SK-N-SH treated with all-trans-retinoic acid at 6 μM for 48 hours (cell line): ENCODE results near the gene PALB2.

Experiments used
- ATAC-seq: fragments of 200-7000 bp; cut with Tn5 transposase; 3 replicates; pipeline ENCODE4 v1.9.1; 2020; ENCODE audit warnings: mild to moderate bottlenecking, moderate library complexity
- ARNTL ChIP-seq: fragments of 450-650 bp; formaldehyde crosslinking; IDR thresholded peaks from 2 replicates; pipeline ENCODE4 v1.5.0; 2020; ENCODE audit warnings: low read depth, mild to moderate bottlenecking, moderate library complexity, borderline replicate concordance
- BACH2 ChIP-seq: fragments of 250-450 bp; sonication (Bioruptor Pico); IDR thresholded peaks from 2 replicates; pipeline ENCODE4 v1.9.0; 2021; ENCODE audit warnings: mild to moderate bottlenecking, borderline replicate concordance
- CREB5 ChIP-seq: fragments of 250-450 bp; sonication (Bioruptor Pico); IDR thresholded peaks from 2 replicates; pipeline ENCODE4 v1.5.1; 2020; ENCODE audit warnings: low read depth, mild to moderate bottlenecking, moderate library complexity
- CSDC2 ChIP-seq: fragments of 250-450 bp; sonication (Bioruptor Pico); IDR thresholded peaks from 2 replicates; pipeline ENCODE4 v1.5.0; 2020; ENCODE audit warnings: mild to moderate bottlenecking, moderate library complexity
- CSRNP3 ChIP-seq: fragments of 250-450 bp; sonication (Bioruptor Pico); IDR thresholded peaks from 2 replicates; pipeline ENCODE4 v1.5.1; 2021; ENCODE audit warnings: mild to moderate bottlenecking, moderate library complexity
- ESRRG ChIP-seq: fragments of 250-450 bp; sonication (Bioruptor Pico); IDR thresholded peaks from 2 replicates; pipeline ENCODE4 v1.6.1; 2021; ENCODE audit warnings: mild to moderate bottlenecking
- GLIS3 ChIP-seq: fragments of 250-450 bp; sonication (Bioruptor Pico); IDR thresholded peaks from 2 replicates; pipeline ENCODE4 v1.5.0; 2020; ENCODE audit warnings: mild to moderate bottlenecking, moderate library complexity
- ISL1 ChIP-seq: fragments of 250-450 bp; sonication (Bioruptor Pico); IDR thresholded peaks from 2 replicates; pipeline ENCODE4 v2.1.2; 2022; ENCODE audit warnings: mild to moderate bottlenecking, moderate library complexity
- OSR1 ChIP-seq: fragments of 250-450 bp; sonication (Bioruptor Pico); IDR thresholded peaks from 2 replicates; pipeline ENCODE4 v1.8.0; 2022; ENCODE audit warnings: moderate library complexity, mild to moderate bottlenecking, inconsistent platforms
- PATZ1 ChIP-seq: fragments of 250-450 bp; sonication (Bioruptor Pico); IDR thresholded peaks from 2 replicates; pipeline ENCODE4 v1.8.0; 2020; ENCODE audit warnings: mild to moderate bottlenecking, moderate library complexity, borderline replicate concordance
- PPARA ChIP-seq: fragments of 250-450 bp; sonication (Bioruptor Pico); IDR thresholded peaks from 2 replicates; pipeline ENCODE4 v1.5.0; 2020; ENCODE audit warnings: mild to moderate bottlenecking, borderline replicate concordance
- RARB ChIP-seq: fragments of 250-450 bp; sonication (Bioruptor Pico); IDR thresholded peaks from 2 replicates; pipeline ENCODE4 v1.8.0; 2021; ENCODE audit warnings: mild to moderate bottlenecking, moderate library complexity
- SNAI2 ChIP-seq: fragments of 250-450 bp; sonication (Bioruptor Pico); IDR thresholded peaks from 2 replicates; pipeline ENCODE4 v1.5.0; 2020; ENCODE audit warnings: mild to moderate bottlenecking, moderate library complexity
- TCF4 ChIP-seq: fragments of 250-450 bp; sonication (Bioruptor Pico); IDR thresholded peaks from 2 replicates; pipeline ENCODE4 v1.8.0; 2021; ENCODE audit warnings: mild to moderate bottlenecking, moderate library complexity, borderline replicate concordance
- TOX ChIP-seq: fragments of 250-450 bp; sonication (Bioruptor Pico); IDR thresholded peaks from 2 replicates; pipeline ENCODE4 v1.8.0; 2021; ENCODE audit warnings: mild to moderate bottlenecking, moderate library complexity, borderline replicate concordance
- TSHZ2 ChIP-seq: fragments of 250-450 bp; sonication (Bioruptor Pico); IDR thresholded peaks from 2 replicates; pipeline ENCODE4 v1.5.0; 2020; ENCODE audit warnings: mild to moderate bottlenecking, moderate library complexity
- ZC3H10 ChIP-seq: fragments of 250-450 bp; sonication (Bioruptor Pico); IDR thresholded peaks from 2 replicates; pipeline ENCODE4 v1.5.1; 2021; ENCODE audit warnings: mild to moderate bottlenecking, moderate library complexity
- ZFP3 ChIP-seq: fragments of 250-450 bp; sonication (Bioruptor Pico); IDR thresholded peaks from 2 replicates; pipeline ENCODE4 v1.5.0; 2020; ENCODE audit warnings: mild to moderate bottlenecking, moderate library complexity
- ZFP30 ChIP-seq: fragments of 450-650 bp; formaldehyde crosslinking; IDR thresholded peaks from 2 replicates; pipeline ENCODE4 v1.5.0; 2022; ENCODE audit warnings: mild to moderate bottlenecking, moderate library complexity
- ZNF565 ChIP-seq: fragments of 450-650 bp; formaldehyde crosslinking; conservative IDR thresholded peaks from 2 replicates; pipeline ENCODE4 v1.5.0; 2020; ENCODE audit warnings: low read depth, mild to moderate bottlenecking, moderate library complexity
- ZNF70 ChIP-seq: fragments of 450-650 bp; formaldehyde crosslinking; IDR thresholded peaks from 2 replicates; pipeline ENCODE4 v1.5.0; 2020; ENCODE audit warnings: mild to moderate bottlenecking, moderate library complexity
- ZNF8 ChIP-seq: fragments of 450-650 bp; formaldehyde crosslinking; IDR thresholded peaks from 2 replicates; pipeline ENCODE4 v1.5.0; 2020; ENCODE audit warnings: mild to moderate bottlenecking, moderate library complexity
- TF ChIP-seq, protein P1 (sequence below): fragments of 250-450 bp; sonication (Bioruptor Pico); IDR thresholded peaks from 2 replicates; pipeline ENCODE4 v1.8.0; 2021; ENCODE audit warnings: low read depth, mild to moderate bottlenecking, moderate library complexity, borderline replicate concordance

Gene PALB2

DNA sequence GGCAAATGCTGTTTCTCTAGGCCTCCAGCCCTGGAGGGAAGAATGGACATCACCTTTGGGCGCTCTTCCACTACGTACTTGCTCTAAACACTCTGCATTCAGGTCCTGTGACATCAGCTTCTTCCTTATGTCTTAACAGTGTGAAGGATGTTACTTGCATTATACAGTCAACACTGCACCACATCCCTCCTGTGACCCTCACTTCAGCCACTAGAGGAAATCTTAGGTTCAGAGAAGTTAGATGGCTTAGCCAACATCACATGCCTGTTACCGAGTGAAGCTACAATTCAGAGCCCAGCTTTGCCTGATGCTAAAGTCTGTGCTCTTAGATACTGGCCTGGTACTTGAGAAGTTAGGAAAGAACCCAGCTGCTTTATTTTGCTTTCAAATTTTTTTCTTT, 65.3 kb downstream of the PALB2 start (continued):
- TF ChIP-seq CREB5 (CRISPR knock-in tag) (no peak), SNAI2 (CRISPR knock-in tag) (no peak), ESRRG (CRISPR knock-in tag) (no peak), ARNTL (CRISPR knock-in tag) (no peak), PPARA (CRISPR knock-in tag) (no peak), BACH2 (CRISPR knock-in tag) (no peak)
- TF ChIP-seq, protein P1, sequence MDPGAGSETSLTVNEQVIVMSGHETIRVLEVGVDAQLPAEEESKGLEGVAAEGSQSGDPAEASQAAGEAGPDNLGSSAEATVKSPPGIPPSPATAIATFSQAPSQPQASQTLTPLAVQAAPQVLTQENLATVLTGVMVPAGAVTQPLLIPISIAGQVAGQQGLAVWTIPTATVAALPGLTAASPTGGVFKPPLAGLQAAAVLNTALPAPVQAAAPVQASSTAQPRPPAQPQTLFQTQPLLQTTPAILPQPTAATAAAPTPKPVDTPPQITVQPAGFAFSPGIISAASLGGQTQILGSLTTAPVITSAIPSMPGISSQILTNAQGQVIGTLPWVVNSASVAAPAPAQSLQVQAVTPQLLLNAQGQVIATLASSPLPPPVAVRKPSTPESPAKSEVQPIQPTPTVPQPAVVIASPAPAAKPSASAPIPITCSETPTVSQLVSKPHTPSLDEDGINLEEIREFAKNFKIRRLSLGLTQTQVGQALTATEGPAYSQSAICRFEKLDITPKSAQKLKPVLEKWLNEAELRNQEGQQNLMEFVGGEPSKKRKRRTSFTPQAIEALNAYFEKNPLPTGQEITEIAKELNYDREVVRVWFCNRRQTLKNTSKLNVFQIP (CRISPR knock-in tag), result no peak

- TF ChIP-seq GLIS3 (CRISPR knock-in tag), result no peak
- no peak for TF ChIP-seq ZFP30 (CRISPR knock-in tag)
- no peak for TF ChIP-seq CSDC2 (CRISPR knock-in tag)
- no peak for ATAC-seq
Measured at GRCh38 chr16:23573817-23574216, 67.3 kb downstream of the PALB2 start.

DNA sequence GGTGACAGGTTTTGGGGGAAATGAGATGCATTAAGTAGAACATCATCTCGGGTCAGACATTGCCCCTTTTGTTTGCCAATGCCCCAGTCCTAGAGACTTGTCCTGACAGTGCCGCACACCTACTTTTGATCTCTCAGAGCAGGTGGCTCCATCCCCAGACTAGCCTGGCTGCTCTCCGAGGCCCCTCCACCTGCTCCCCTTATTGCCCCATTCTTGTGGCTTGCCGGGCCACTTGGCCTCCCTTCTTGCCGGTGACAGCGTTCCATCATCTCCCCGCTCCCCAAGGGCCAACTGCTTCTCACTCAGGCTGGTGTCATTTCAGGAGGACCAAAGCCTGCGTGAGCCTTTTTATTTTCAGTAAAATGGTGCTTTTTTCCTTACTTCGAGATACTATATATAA, 68.7 kb downstream of the PALB2 start:
- no peak for ATAC-seq
- TF ChIP-seq ZFP30 (CRISPR knock-in tag) (no peak), RARB (no peak), CSDC2 (CRISPR knock-in tag) (no peak), TSHZ2 (CRISPR knock-in tag) (no peak), ESRRG (CRISPR knock-in tag) (no peak), PATZ1 (CRISPR knock-in tag) (no peak), ZC3H10 (no peak), ZFP3 (no peak)
- TF ChIP-seq, all 23 proteins: peak for 0

DNA sequence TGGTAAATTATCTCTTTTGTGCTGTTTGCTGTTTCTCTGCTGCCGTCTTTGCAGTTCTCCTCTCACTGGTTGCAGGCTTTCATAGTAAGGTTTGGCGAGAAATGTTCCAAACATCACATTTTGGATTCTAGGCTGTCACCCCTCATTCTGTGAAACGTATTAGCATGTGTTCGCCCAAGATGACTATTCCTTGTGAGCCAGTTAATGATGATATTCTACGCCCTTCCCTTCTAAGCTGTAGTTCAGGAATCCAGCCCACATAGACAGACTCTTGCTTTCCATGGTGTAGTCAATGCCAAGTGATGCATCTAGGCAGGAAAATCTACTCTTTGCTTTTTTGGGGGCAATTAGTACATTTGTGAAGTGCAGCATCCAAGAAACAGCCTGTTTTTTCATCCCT, 69.2 kb downstream of the PALB2 start:
- ATAC-seq, result no peak
- TF ChIP-seq TSHZ2 (CRISPR knock-in tag) (no peak), CSRNP3 (CRISPR knock-in tag) (no peak), CSDC2 (CRISPR knock-in tag) (no peak), ZNF565 (no peak), ZNF70 (CRISPR knock-in tag) (no peak), ARNTL (CRISPR knock-in tag) (no peak), ISL1 (CRISPR knock-in tag) (no peak), ZNF8 (CRISPR knock-in tag) (no peak), CREB5 (CRISPR knock-in tag) (no peak), SNAI2 (CRISPR knock-in tag) (no peak), ESRRG (CRISPR knock-in tag) (no peak), PPARA (CRISPR knock-in tag) (no peak), BACH2 (CRISPR knock-in tag) (no peak), RARB (no peak), OSR1 (CRISPR knock-in tag) (no peak), TOX (CRISPR knock-in tag) (no peak), TCF4 (no peak), ZFP3 (no peak)
